GM12878 (cell line): ENCODE measurements around the gene DCUN1D3. TPM values are rescaled to one million over a fixed set of nuclear protein-coding genes. Genes with fewer than 3 reads are reported as not detected.

ENCODE experiments used
- ATAC-seq: fragments of 200-7000 bp; cut with Tn5 transposase; 3 replicates; pipeline ENCODE4 v1.9.1; 2020; ENCODE audit warnings: mild to moderate bottlenecking, moderate library complexity
- BruUV-seq: library from RNA; stranded (reverse); fragments of 400-500 nt; replicated peaks from 2 replicates; lab custom pipeline; 2021; lab: Mats Ljungman, UMichigan
- CTCF ChIA-PET: fragments of 300-600 bp; sonication (Branson Sonifier 250); formaldehyde crosslinking; extraction: SDS; loops from one replicate; lab custom pipeline; 2021; ENCODE audit warnings: inconsistent platforms; lab: Yijun Ruan, JAX
- POLR2A ChIA-PET: fragments of 350-600 bp; formaldehyde crosslinking; extraction: SDS; loops from one replicate; lab custom pipeline; 2021; ENCODE audit warnings: inconsistent platforms; lab: Charles Lee
- RAD21 ChIA-PET: fragments of 300-600 bp; sonication (Branson Sonifier 250); formaldehyde crosslinking; loops from one replicate; lab custom pipeline; 2023; ENCODE audit warnings: antibody characterized with exemption; ENCODE audit not compliant: unreplicated experiment; lab: Charles Lee
- SMC1A ChIA-PET: fragments of 300-600 bp; sonication (Branson Sonifier 250); formaldehyde crosslinking; loops from one replicate; lab custom pipeline; 2023; ENCODE audit not compliant: unreplicated experiment, uncharacterized antibody; lab: Charles Lee
- DNase-seq: peaks from one replicate; pipeline ENCODE4 v3.0.0-alpha.2; 2011; ENCODE audit warnings: low read depth, low spot score
- FAIRE-seq: peaks from 3 replicates; lab custom pipeline; 2011; peaks lifted over from hg19 to GRCh38; lab: Jason Lieb, UNC
- H2AFZ ChIP-seq: 2 replicates; pipeline ENCODE4 v1.6.0; 2011; ENCODE audit warnings: low read depth, low read length, control low read depth; ENCODE audit not compliant: control insufficient read depth
- H3K27ac ChIP-seq: 2 replicates; pipeline ENCODE4 v1.5.1; 2011; ENCODE audit warnings: control low read depth; ENCODE audit not compliant: control insufficient read depth, insufficient read depth
- H3K27me3 ChIP-seq, 2 experiments: replicated peaks in 1 of 2; 2 replicates each; pipeline versions ENCODE4 v1.6.0 to v1.6.1; 2011; ENCODE audit warnings: low read length in 1 of 2; ENCODE audit not compliant: control insufficient read depth in 2 of 2, insufficient read depth in 2 of 2
- H3K36me3 ChIP-seq, 2 experiments: 2 replicates each; pipeline ENCODE4 v1.5.1; 2011; ENCODE audit warnings: low read length in 1 of 2; ENCODE audit not compliant: control insufficient read depth in 2 of 2, insufficient read depth in 2 of 2
- H3K4me1 ChIP-seq: 2 replicates; pipeline ENCODE4 v1.6.1; 2011; ENCODE audit warnings: mild to moderate bottlenecking, low read length, moderate library complexity, mixed read lengths; ENCODE audit not compliant: control insufficient read depth, insufficient read depth
- H3K4me2 ChIP-seq: 2 replicates; pipeline ENCODE4 v1.6.0; 2011; ENCODE audit warnings: control low read depth; ENCODE audit not compliant: control insufficient read depth, insufficient read depth
- H3K4me3 ChIP-seq: fragments of 200-600 bp; sonication (generic); 2 replicates; pipeline ENCODE4 v1.5.1; 2016
- H3K79me2 ChIP-seq: 2 replicates; pipeline ENCODE4 v1.6.0; 2011; ENCODE audit warnings: low read length; ENCODE audit not compliant: control insufficient read depth, insufficient read depth
- H3K9ac ChIP-seq: 2 replicates; pipeline ENCODE4 v1.8.0; 2011; ENCODE audit warnings: low read length, control low read depth, mixed read lengths; ENCODE audit not compliant: control insufficient read depth, insufficient read depth
- H3K9me3 ChIP-seq: replicated peaks from 3 replicates; pipeline ENCODE4 v1.5.1; 2011; ENCODE audit warnings: mild to moderate bottlenecking, low read length; ENCODE audit not compliant: control insufficient read depth, insufficient read depth
- H4K20me1 ChIP-seq: 2 replicates; pipeline ENCODE4 v1.6.0; 2011; ENCODE audit not compliant: control insufficient read depth, insufficient read depth
- CBX5 ChIP-seq: sonication (generic); IDR thresholded peaks from 2 replicates; pipeline ENCODE4 v1.6.1; 2016; ENCODE audit warnings: low read depth, moderate library complexity, mild to moderate bottlenecking, inconsistent platforms
- CHD2 ChIP-seq: IDR thresholded peaks from 2 replicates; pipeline ENCODE4 v1.6.1; 2011; ENCODE audit warnings: low read depth, low read length, improper control_type of control experiment, borderline replicate concordance
- EED ChIP-seq: sonication (generic); IDR thresholded peaks from 2 replicates; pipeline ENCODE4 v1.6.1; 2016; ENCODE audit warnings: antibody characterized with exemption, low read depth
- NR2C1 ChIP-seq: fragments of 450-650 bp; IDR thresholded peaks from 2 replicates; pipeline ENCODE4 v1.6.1; 2017; ENCODE audit warnings: antibody characterized with exemption, mild to moderate bottlenecking, moderate library complexity
- PAX5 ChIP-seq: IDR thresholded peaks from 2 replicates; pipeline ENCODE4 v1.6.1; 2011; ENCODE audit warnings: low read depth, low read length, borderline replicate concordance
- POU2F2 ChIP-seq: IDR thresholded peaks from 3 replicates; pipeline ENCODE4 v1.6.1; 2011; ENCODE audit warnings: low read depth, mild to moderate bottlenecking, low read length, borderline replicate concordance
- RAD21 ChIP-seq: IDR thresholded peaks from 2 replicates; pipeline ENCODE4 v1.6.1; 2011; ENCODE audit warnings: mild to moderate bottlenecking, low read depth, low read length, moderate library complexity; ENCODE audit not compliant: insufficient read depth
- RB1 ChIP-seq: fragments of 450-650 bp; formaldehyde crosslinking; IDR thresholded peaks from 2 replicates; pipeline ENCODE4 v1.6.1; 2017; ENCODE audit warnings: mild to moderate bottlenecking, borderline replicate concordance
- RCOR1 ChIP-seq: conservative IDR thresholded peaks from 2 replicates; pipeline ENCODE4 v1.6.1; 2012; ENCODE audit warnings: low read depth, low read length, improper control_type of control experiment
- SMC3 ChIP-seq: IDR thresholded peaks from 2 replicates; pipeline ENCODE4 v1.6.1; 2011; ENCODE audit warnings: low read length, improper control_type of control experiment, borderline replicate concordance
- TAF1 ChIP-seq: IDR thresholded peaks from 2 replicates; pipeline ENCODE4 v1.6.1; 2011; ENCODE audit warnings: mild to moderate bottlenecking, low read depth, low read length, borderline replicate concordance
- WRNIP1 ChIP-seq: IDR thresholded peaks from 2 replicates; pipeline ENCODE4 v1.6.1; 2011; ENCODE audit warnings: low read depth, low read length, improper control_type of control experiment, borderline replicate concordance
- YY1 ChIP-seq: IDR thresholded peaks from 2 replicates; pipeline ENCODE4 v1.6.1; 2011; ENCODE audit warnings: low read depth, mild to moderate bottlenecking, low read length
- ZSCAN29 ChIP-seq: fragments of 450-650 bp; IDR thresholded peaks from 2 replicates; pipeline ENCODE4 v1.6.1; 2017; ENCODE audit warnings: mild to moderate bottlenecking, moderate library complexity
- ZZZ3 ChIP-seq: IDR thresholded peaks from 2 replicates; pipeline ENCODE4 v1.6.1; 2011; ENCODE audit warnings: low read depth; ENCODE audit not compliant: control insufficient read depth, insufficient read length
- WGBS: methylation state at CpG from one replicate; pipeline ENCODE4 v1.1.6; 2016; ENCODE audit warnings: low lambda C conversion rate; ENCODE audit not compliant: insufficient replicate concordance, insufficient coverage; ENCODE audit errors: missing lambda C conversion rate; 5-methylcytosine and 5-hydroxymethylcytosine counted together
- in situ Hi-C: fragments of 300-500 bp; cut with MboI; formaldehyde crosslinking; loops from 9 replicates; pipeline ENCODE4 v1.14.3; 2018; ENCODE audit warnings: mixed read lengths
- intact Hi-C: fragments of 100-400 bp; cut with micrococcal nuclease; formaldehyde crosslinking; loops from one replicate; pipeline ENCODE4 v1.14.2; 2022; ENCODE audit not compliant: unreplicated experiment
- polyA plus RNA-seq, 11 experiments: library from polyadenylated mRNA; depleted of rRNA in 4 of 11; unstranded in 6 of 11; stranded (reverse) in 5 of 11; fragments of >200 nt; fragmentation: Nextera tagmentation in 4 of 11; fragmentation: Illumina TruSeq in 1 of 11; extraction: Ambion mirVana in 4 of 11; extraction: Trizol in 1 of 11; gene quantifications; 1 replicate in 1 of 11; 2 replicates in 10 of 11; pipeline versions ENCODE4 v1.2.1 to v1.2.3, GENCODE V29; 2011 to 2016; ENCODE audit warnings: inconsistent platforms in 2 of 11, missing spikeins in 2 of 11, low read depth in 1 of 11
- total RNA-seq, 4 experiments: library from RNA; depleted of rRNA in 3 of 4; stranded (reverse); fragments of >200 nt in 3 of 4; fragmentation: Illumina TruSeq in 1 of 4; extraction: Trizol in 1 of 4; gene quantifications; 2 replicates each; pipeline versions ENCODE4 v1.2.1 to v1.2.3, GENCODE V29; 2013 to 2021
- TF ChIP-seq, protein P1 (sequence below), 3 experiments: IDR thresholded peaks in 2 of 3; conservative IDR thresholded peaks in 1 of 3; 2 replicates each; pipeline ENCODE4 v1.5.1; 2011; ENCODE audit warnings: low read depth in 3 of 3, low read length in 3 of 3, mild to moderate bottlenecking in 3 of 3, control low read depth in 2 of 3, moderate library complexity in 2 of 3, inconsistent platforms in 1 of 3, mixed read lengths in 1 of 3; ENCODE audit not compliant: control insufficient read depth in 2 of 3, insufficient read depth in 1 of 3; ENCODE audit errors: extremely low read depth in 1 of 3
- TF ChIP-seq, protein P2 (sequence below): fragments of 450-650 bp; IDR thresholded peaks from 2 replicates; pipeline ENCODE4 v1.6.1; 2017; ENCODE audit warnings: mild to moderate bottlenecking, low read depth, inconsistent platforms; ENCODE audit not compliant: poor library complexity, severe bottlenecking

Gene DCUN1D3
- total and polyA plus RNA-seq, 10 of the 15 experiments (the other 5 are each of a cell fraction or from before 2014, with no cell fraction given), result 0.47 to 4.5 (median 1.9) TPM

DNA sequence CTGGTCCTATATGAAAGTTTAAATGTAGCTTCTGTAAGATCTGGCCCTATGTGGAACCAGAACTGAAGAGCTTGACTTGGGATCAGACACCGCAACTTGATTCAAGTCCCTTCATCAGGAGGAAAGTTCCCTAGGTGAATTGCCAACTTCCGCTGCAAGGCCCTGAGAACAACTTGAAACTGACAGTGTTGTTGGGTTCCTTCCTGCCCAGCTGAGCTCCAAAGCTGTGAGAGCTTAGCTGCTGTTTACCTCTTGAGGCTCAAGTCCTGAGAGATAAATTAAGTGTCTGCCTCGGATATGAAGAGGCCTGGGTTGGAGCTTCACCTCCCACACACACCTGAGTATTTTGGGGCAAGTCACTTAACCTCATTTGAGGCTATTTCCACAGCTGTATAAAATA is 49.2 kb downstream of the DCUN1D3 start (continued):
- TF ChIP-seq ZZZ3 (no peak), TAF1 (no peak), NR2C1 (no peak)

DNA sequence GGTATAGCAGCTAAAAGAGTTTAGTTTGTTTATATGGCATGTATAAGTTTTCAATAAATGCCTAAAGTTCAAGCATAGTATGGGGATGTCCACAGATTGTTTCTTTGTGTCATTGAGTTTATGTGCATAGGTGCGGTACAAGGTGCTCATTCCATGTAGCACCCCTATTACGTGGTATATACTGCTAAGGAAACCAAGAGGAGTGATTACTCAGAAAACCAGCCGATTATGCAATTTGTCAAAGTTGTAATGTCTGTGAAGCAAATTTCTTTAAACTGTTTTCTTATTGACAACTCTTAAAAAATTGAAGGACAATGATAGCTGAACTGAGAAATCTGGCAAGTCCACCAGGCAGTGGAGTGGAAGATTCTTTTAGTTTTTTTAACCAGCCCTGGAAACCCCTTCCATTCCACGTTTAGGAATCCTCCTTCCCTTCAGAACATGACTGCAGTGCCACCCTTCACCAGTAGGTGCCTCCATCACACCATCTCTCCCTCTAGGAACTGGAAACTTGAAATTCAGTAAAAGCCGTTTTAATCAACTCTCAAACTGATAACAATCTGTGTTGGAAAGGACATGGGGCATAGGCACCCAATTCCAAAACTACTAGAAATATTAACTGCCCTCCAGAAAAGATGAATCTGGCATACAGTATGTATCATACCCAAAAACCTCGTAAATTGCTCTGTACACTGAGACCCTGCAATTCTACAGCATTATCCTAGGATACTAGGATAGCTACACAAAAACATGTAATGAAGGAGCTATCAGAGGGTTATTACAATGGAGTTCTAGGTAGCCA is 50.4 kb downstream of the DCUN1D3 start:
- in situ Hi-C loops (loop anchor here (5.0 kb wide), 2 partner anchors 153 to 233 kb away; no protein-coding TSS in a partner anchor), intact Hi-C loops (loop anchor here (2.0 to 10.0 kb wide), 4 partner anchors 42 to 233 kb away; partner anchors contain the start of genes ERI2 and REXO5)
- ChIA-PET SMC1A (interaction anchor here (0.6 to 3.9 kb wide), 38 partner anchors 9 to 451 kb away, joined by 3 to 34 read pairs (median 4); partner anchors contain the start of genes DCUN1D3, ERI2, LYRM1 and REXO5), CTCF (interaction anchor here (0.7 to 5.6 kb wide), 42 partner anchors 9 to 451 kb away, joined by 3 to 58 read pairs (median 6); partner anchors contain the start of genes DCUN1D3, ERI2 and REXO5), RAD21 (interaction anchor here (0.7 to 2.8 kb wide), 17 partner anchors 17 to 451 kb away, joined by 3 to 14 read pairs (median 5); partner anchors contain the start of genes ERI2 and REXO5)
- ATAC-seq (peak; percentile 65), FAIRE-seq (peak; percentile 23), DNase-seq (no peak)
- peaks cover 5 to 6% of the 10 kb centered on the region in 2 experiments; a peak in 3 of 4 replicates for H3K36me3 ChIP-seq
- H4K20me1 ChIP-seq, result no peaks in the 10 kb centered on the region
- H3K9me3 ChIP-seq, result no peaks in the 10 kb centered on the region
- H3K4me2 ChIP-seq, result no peak overlapping the region
- 35% methylated on average over 6 of the region's 6 CpGs for WGBS
- no TSS peak for BruUV-seq
- no peak overlapping the region for H3K9ac ChIP-seq
- H3K79me2 ChIP-seq, result no peaks in the 10 kb centered on the region
- H3K4me1 ChIP-seq, result no peaks in the 10 kb centered on the region
- no peak overlapping the region for H2AFZ ChIP-seq
- no peak for TF ChIP-seq CBX5
- TF ChIP-seq RAD21, result peak; percentile 100
- 0 out of 2 replicates have a peak, but pooled peaks have one; percentile 17 for TF ChIP-seq RB1
- TF ChIP-seq ZSCAN29, result no peak
- no peak for TF ChIP-seq WRNIP1
- TF ChIP-seq, protein P1, sequence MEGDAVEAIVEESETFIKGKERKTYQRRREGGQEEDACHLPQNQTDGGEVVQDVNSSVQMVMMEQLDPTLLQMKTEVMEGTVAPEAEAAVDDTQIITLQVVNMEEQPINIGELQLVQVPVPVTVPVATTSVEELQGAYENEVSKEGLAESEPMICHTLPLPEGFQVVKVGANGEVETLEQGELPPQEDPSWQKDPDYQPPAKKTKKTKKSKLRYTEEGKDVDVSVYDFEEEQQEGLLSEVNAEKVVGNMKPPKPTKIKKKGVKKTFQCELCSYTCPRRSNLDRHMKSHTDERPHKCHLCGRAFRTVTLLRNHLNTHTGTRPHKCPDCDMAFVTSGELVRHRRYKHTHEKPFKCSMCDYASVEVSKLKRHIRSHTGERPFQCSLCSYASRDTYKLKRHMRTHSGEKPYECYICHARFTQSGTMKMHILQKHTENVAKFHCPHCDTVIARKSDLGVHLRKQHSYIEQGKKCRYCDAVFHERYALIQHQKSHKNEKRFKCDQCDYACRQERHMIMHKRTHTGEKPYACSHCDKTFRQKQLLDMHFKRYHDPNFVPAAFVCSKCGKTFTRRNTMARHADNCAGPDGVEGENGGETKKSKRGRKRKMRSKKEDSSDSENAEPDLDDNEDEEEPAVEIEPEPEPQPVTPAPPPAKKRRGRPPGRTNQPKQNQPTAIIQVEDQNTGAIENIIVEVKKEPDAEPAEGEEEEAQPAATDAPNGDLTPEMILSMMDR (IDR thresholded peaks at IDR 0.05 in 2 of 3, conservative IDR thresholded peaks at IDR 0.05 in 1 of 3; ENCODE audit: control insufficient read depth in 2 of 3, extremely low read depth in 1 of 3, insufficient read depth in 1 of 3, low read depth in 3 of 3, low read length in 3 of 3), result peak; percentile 98 to 99 (median 98)
- TF ChIP-seq EED, result no peak
- TF ChIP-seq, protein P2, sequence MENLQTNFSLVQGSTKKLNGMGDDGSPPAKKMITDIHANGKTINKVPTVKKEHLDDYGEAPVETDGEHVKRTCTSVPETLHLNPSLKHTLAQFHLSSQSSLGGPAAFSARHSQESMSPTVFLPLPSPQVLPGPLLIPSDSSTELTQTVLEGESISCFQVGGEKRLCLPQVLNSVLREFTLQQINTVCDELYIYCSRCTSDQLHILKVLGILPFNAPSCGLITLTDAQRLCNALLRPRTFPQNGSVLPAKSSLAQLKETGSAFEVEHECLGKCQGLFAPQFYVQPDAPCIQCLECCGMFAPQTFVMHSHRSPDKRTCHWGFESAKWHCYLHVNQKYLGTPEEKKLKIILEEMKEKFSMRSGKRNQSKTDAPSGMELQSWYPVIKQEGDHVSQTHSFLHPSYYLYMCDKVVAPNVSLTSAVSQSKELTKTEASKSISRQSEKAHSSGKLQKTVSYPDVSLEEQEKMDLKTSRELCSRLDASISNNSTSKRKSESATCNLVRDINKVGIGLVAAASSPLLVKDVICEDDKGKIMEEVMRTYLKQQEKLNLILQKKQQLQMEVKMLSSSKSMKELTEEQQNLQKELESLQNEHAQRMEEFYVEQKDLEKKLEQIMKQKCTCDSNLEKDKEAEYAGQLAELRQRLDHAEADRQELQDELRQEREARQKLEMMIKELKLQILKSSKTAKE, result peak; percentile 30
- no peak for TF ChIP-seq CHD2
- TF ChIP-seq SMC3, result peak; percentile 98
- 0 out of 3 replicates have a peak, but pooled peaks have one; percentile 34 for TF ChIP-seq POU2F2
- TF ChIP-seq PAX5, result no peak
- peak; percentile 74 for TF ChIP-seq YY1
- TF ChIP-seq RCOR1, result no peak
- TF ChIP-seq, all 136 proteins: peak for 7
- POLR2A ChIA-PET, result no interaction called here
- Histone ChIP-seq H3K27ac (no peak overlapping the region), H3K27me3 (no peaks in the 10 kb centered on the region), H3K4me3 (no peak overlapping the region)
